Heart left ventricle (tissue), 16 donors: ENCODE data around the gene TPX2. TPM values are rescaled to one million over a fixed set of nuclear protein-coding genes. Genes with fewer than 3 reads are reported as not detected.

Experiments used
- ATAC-seq, 4 donors: fragments of 200-7000 bp; cut with Tn5 transposase; one replicate each; pipeline ENCODE4 v1.9.1; 2020 to 2022; ENCODE audit warnings: moderate library complexity in 4 of 4, mild to moderate bottlenecking in 3 of 4, moderate number of reproducible peaks in 1 of 4
- DNase-seq, 5 donors: peaks; one replicate each; pipeline ENCODE4 v3.0.0-alpha.2; 2020
- H3K27ac ChIP-seq, 12 donors: fragments of 200-600 bp; sonication (generic) in 4 of 12; one replicate each; pipeline versions ENCODE4 v1.5.0 to v1.8.0; 2016 to 2022; ENCODE audit warnings: mild to moderate bottlenecking in 2 of 12
- H3K27me3 ChIP-seq, 9 donors: fragments of 200-600 bp; sonication (generic) in 2 of 9; one replicate each; pipeline versions ENCODE4 v1.5.1 to v1.8.0; 2016 to 2022; ENCODE audit warnings: mild to moderate bottlenecking in 3 of 9
- H3K36me3 ChIP-seq, 9 donors: fragments of 200-600 bp; sonication (generic) in 2 of 9; one replicate each; pipeline versions ENCODE4 v1.5.0 to v1.8.0; 2018 to 2022; ENCODE audit warnings: mild to moderate bottlenecking in 2 of 9
- H3K4me1 ChIP-seq, 12 donors: fragments of 200-600 bp; sonication (generic) in 4 of 12; one replicate each; pipeline versions ENCODE4 v1.5.0 to v1.8.0; 2016 to 2022; ENCODE audit warnings: mild to moderate bottlenecking in 3 of 12
- H3K4me3 ChIP-seq, 12 donors: fragments of 200-600 bp; sonication (generic) in 4 of 12; one replicate each; pipeline versions ENCODE4 v1.5.0 to v1.8.0; 2017 to 2022; ENCODE audit warnings: mild to moderate bottlenecking in 9 of 12, moderate library complexity in 4 of 12
- H3K9me3 ChIP-seq, 12 donors: fragments of 200-600 bp; sonication (generic) in 4 of 12; one replicate each; pipeline versions ENCODE4 v1.5.0 to v1.8.0; 2016 to 2022; ENCODE audit warnings: mild to moderate bottlenecking in 1 of 12
- POLR2A ChIP-seq, 2 donors: fragments of 450-650 bp; IDR thresholded peaks; one replicate each; pipeline ENCODE4 v1.6.1; 2017; ENCODE audit warnings: antibody characterized with exemption in 2 of 2, mild to moderate bottlenecking in 2 of 2, moderate library complexity in 2 of 2
- WGBS, 4 donors: extraction: QIAGEN DNeasy Blood & Tissue Kit in 2 of 4; methylation state at CpG; one replicate each; pipeline versions ENCODE4 v1.1.5 to v1.1.7; 2013 to 2018; 5-methylcytosine and 5-hydroxymethylcytosine counted together
- intact Hi-C, 10 donors: fragments of 100-400 bp; cut with DNase I; formaldehyde crosslinking; loops; one replicate each; pipeline versions ENCODE4 v1.11.1 to v1.14.2; 2022
- polyA plus RNA-seq, 2 donors: library from polyadenylated mRNA; stranded (reverse); fragments of 200-250 nt; gene quantifications; one replicate each; pipeline ENCODE4 v1.2.3, GENCODE V29; 2013
- total RNA-seq, 9 donors: library from RNA; depleted of rRNA in 2 of 9; stranded (reverse); fragments of >200 nt in 2 of 9; fragmentation: NEBNext Ultra II Directional in 3 of 9; extraction: Animal tissue kit (Norgen Biotek cat#: 25700) in 3 of 9; gene quantifications; one replicate each; pipeline versions ENCODE4 v1.1.0 to v1.2.4, GENCODE V29; 2016 to 2023
- TF ChIP-seq, protein P1 (sequence below), 12 donors: fragments of 200-600 bp; sonication (generic) in 4 of 12; IDR thresholded peaks; one replicate each; pipeline versions ENCODE4 v1.5.0 to v1.8.0; 2018 to 2022; ENCODE audit warnings: antibody characterized with exemption in 12 of 12, mild to moderate bottlenecking in 5 of 12
- donor health status: ischemic (EF 13 %, LVEDD 7.1; RV severe dilation, severe dysfunction).
- donor health status: healthy with polysubstance abuse.
- donor health status: DM: no; HTN: yes; CAD: no.
- donor health status: DM: no; HTN: no; CAD: no.
- donor health status: ischemic (EF 25% LVEDD 6.9; RV normal size, moderate dysfunction).
- donor health status: ischemic (EF 25% LVEDD 5.7; RV mildly dilated, moderate dysfunction).
- donor health status: healthy.
- donor health status: DM: yes; HTN: yes; CAD: no.
- donor health status: ischemic (EF 35%, LVEDD 5.7; RV mildly dilated, moderate dysfunction).
- donor health status: nonischemic (EF 11% LVEDD 7.7; RV severe dilation, severe dysfunction).
- donor health status: DM: yes; HTN: yes; CAD: no.
- donor health status: PGD.
- donor health status: ischemic (EF 29% LVEDD 5.4; RV normal size, mild dysfunction).
- donor health status: nonischemic (EF 23%, LVEDD 6.1; RV moderate dilation, normal function).

TPX2 gene
- total and polyA plus RNA-seq, 11 donors = 0.04 to 15.2 (median 0.77) TPM

DNA sequence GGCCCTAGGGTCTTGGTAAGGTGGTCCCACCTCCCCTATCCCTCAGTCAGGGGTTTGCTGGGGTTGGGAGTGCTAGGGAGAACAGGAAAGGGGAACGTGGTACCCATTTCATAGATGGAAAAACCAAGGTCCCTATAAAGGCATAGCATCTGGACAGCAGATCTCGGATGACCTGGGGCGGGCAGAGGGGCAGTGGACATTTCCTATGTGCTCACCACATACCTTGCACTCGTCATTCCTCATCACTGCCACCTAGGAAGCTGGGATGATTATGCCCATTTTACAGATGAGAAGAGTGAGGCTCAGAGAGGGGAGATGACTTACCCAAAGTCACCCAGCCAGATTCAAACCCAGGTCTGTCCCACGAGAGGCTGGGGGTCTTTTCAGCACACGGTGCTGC is 92.1 kb downstream of the TPX2 start:
- Histone ChIP-seq H3K4me1 (peaks cover 0 to 23% (median 11%) of the 10 kb centered on the region in 12 donors), H3K27ac (no peak overlapping the region), H3K36me3 (no peaks in the 10 kb centered on the region), H3K27me3 (no peaks in the 10 kb centered on the region), H3K4me3 (no peak overlapping the region), H3K9me3 (no peaks in the 10 kb centered on the region)
- TF ChIP-seq, protein P1, sequence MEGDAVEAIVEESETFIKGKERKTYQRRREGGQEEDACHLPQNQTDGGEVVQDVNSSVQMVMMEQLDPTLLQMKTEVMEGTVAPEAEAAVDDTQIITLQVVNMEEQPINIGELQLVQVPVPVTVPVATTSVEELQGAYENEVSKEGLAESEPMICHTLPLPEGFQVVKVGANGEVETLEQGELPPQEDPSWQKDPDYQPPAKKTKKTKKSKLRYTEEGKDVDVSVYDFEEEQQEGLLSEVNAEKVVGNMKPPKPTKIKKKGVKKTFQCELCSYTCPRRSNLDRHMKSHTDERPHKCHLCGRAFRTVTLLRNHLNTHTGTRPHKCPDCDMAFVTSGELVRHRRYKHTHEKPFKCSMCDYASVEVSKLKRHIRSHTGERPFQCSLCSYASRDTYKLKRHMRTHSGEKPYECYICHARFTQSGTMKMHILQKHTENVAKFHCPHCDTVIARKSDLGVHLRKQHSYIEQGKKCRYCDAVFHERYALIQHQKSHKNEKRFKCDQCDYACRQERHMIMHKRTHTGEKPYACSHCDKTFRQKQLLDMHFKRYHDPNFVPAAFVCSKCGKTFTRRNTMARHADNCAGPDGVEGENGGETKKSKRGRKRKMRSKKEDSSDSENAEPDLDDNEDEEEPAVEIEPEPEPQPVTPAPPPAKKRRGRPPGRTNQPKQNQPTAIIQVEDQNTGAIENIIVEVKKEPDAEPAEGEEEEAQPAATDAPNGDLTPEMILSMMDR (IDR thresholded peaks at IDR 0.05) = no peak
- TF ChIP-seq POLR2A (IDR thresholded peaks at IDR 0.05) = no peak
- WGBS, 4 donors = 90 to 93% (median 93%) methylated on average over 6 of the region's 6 CpGs
- ATAC-seq = no peak
- DNase-seq = no peak
- intact Hi-C loops = loop anchor here in 1 of 10 donors (10.0 kb wide), 1 partner anchor 624 kb away; no protein-coding TSS in a partner anchor

DNA sequence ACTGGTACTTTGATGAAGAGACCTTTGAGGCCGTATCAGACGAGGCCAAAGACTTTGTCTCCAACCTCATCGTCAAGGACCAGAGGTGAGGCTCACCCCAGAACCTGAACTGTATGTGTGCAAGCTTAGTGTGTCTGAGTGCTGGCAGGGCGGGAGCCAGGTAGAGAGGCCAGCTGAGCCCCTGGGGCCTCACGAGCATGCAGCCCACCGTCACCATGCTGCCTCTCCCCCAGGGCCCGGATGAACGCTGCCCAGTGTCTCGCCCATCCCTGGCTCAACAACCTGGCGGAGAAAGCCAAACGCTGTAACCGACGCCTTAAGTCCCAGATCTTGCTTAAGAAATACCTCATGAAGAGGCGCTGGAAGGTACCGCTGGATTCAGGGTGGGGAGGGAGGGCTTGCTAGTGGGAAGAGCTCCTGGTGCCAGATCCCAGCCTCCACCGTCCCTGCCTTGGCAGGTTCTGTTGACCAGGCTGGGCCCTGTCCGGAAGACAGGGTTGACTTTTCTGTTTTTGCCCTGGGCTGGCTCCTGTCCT is 92.7 kb downstream of the TPX2 start:
- ATAC-seq = no peak
- Histone ChIP-seq H3K4me1 (peaks cover 0 to 30% (median 17%) of the 10 kb centered on the region in 12 donors), H3K27me3 (no peaks in the 10 kb centered on the region), H3K9me3 (no peaks in the 10 kb centered on the region), H3K27ac (no peak overlapping the region), H3K4me3 (no peak overlapping the region), H3K36me3 (no peaks in the 10 kb centered on the region)
- intact Hi-C loops = loop anchor here in 1 of 10 donors (10.0 kb wide), 1 partner anchor 623 kb away; no protein-coding TSS in a partner anchor
- DNase-seq = no peak
- 84 to 95% (median 94%) methylated on average over 3 to 17 of the region's 17 CpGs for WGBS, 4 donors
- no peak for TF ChIP-seq POLR2A (IDR thresholded peaks at IDR 0.05)
- TF ChIP-seq, protein P1 (IDR thresholded peaks at IDR 0.05) = no peak

DNA sequence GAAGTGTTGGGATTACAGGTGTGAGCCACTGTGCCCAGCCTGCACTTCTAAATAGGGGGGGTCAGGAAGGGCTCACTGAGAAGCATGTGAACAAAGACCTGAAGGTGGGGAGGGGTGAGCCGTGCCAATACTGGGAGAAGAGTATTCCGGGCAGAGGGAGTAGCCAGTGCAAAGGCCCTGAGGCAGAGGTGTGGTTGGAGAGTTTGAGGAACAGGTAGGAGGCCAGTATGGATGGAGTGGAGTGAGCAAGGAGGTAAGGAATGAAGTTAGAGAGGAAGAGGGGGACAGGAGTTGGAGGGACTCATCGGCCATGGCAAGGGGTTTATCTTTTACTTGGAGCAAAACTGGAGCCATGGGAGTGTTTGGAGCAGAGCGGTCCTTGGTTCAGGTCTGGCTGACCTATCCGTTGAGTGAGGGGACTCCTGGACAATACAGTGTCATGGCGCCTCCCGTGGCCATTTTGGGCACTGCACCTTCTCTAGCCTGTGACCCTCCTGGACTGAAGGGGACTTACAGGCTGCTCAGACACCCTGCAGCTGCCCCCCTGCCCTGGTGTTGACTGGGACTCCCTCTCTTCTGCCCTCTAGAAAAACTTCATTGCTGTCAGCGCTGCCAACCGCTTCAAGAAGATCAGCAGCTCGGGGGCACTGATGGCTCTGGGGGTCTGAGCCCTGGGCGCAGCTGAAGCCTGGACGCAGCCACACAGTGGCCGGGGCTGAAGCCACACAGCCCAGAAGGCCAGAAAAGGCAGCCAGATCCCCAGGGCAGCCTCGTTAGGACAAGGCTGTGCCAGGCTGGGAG is 94.2 kb downstream of the TPX2 start:
- Histone ChIP-seq H3K4me3 (no peak overlapping the region), H3K9me3 (no peaks in the 10 kb centered on the region), H3K27ac (peak overlapping the region in 6 of 12 donors; percentile 33 to 71 (median 54)), H3K27me3 (no peaks in the 10 kb centered on the region), H3K4me1 (peaks cover 0 to 45% (median 27%) of the 10 kb centered on the region in 12 donors), H3K36me3 (no peaks in the 10 kb centered on the region)
- WGBS, 4 donors = 55 to 60% (median 59%) methylated on average over 13 to 14 of the region's 14 CpGs
- intact Hi-C loops = loop anchor here in 1 of 10 donors (10.0 kb wide), 1 partner anchor 621 kb away; no protein-coding TSS in a partner anchor
- peak in 3 of 4 donors; percentile 16 to 48 (median 37) for ATAC-seq
- TF ChIP-seq POLR2A (IDR thresholded peaks at IDR 0.05) = no peak
- TF ChIP-seq, protein P1 (IDR thresholded peaks at IDR 0.05) = peak; percentile 62 to 89 (median 84)
- DNase-seq = peak in 3 of 5 donors; percentile 66 to 82 (median 67)

DNA sequence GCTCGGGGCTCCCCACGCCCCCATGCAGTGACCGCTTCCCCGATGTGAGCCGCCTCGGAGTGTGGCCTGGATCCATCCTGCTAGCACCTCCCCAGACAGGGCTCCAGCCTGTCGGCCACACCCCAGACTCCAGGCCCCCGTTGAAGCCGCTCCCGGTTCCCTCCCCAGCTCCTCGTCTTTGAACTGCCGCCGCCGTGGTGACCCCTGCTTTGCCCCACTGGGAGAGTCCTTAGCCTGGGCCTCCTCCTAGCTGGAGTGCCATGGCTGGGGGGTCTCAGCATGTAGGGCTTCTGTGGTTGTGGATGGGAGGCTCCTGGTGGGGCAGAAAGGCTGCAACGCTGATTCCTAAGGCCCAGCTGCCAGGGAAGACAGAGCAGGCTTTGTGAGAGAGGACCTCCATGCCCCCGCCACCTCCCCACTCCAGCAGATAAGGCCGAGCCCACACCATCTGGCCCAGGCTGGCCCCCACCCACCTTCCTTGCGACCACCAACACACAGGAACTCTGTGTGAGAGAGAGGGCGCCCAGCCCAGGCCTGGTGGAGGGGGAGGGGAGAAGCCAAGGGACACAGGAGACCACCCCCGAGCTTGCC is 94.9 kb downstream of the TPX2 start:
- Histone ChIP-seq H3K9me3 (no peaks in the 10 kb centered on the region), H3K36me3 (no peaks in the 10 kb centered on the region), H3K4me3 (no peak overlapping the region), H3K27me3 (no peaks in the 10 kb centered on the region), H3K4me1 (peaks cover 0 to 52% (median 27%) of the 10 kb centered on the region in 12 donors), H3K27ac (peak overlapping the region in 6 of 12 donors; percentile 33 to 71 (median 54))
- intact Hi-C loops = loop anchor here in 1 of 10 donors (10.0 kb wide), 1 partner anchor 621 kb away; no protein-coding TSS in a partner anchor
- 63 to 87% (median 78%) methylated on average over 10 to 20 of the region's 20 CpGs for WGBS, 4 donors
- no peak for DNase-seq
- ATAC-seq = peak in 1 of 4 donors; percentile 19
- TF ChIP-seq POLR2A (IDR thresholded peaks at IDR 0.05) = no peak
- TF ChIP-seq, protein P1 (IDR thresholded peaks at IDR 0.05) = no peak
